ENCODE data around the gene ZNF827. TPM values are rescaled to one million over a fixed set of nuclear protein-coding genes. Genes with fewer than 3 reads are reported as not detected.

ZNF827 gene
- polyA plus RNA-seq, 1 donor from 2014 or later, result 12.1 TPM

DNA sequence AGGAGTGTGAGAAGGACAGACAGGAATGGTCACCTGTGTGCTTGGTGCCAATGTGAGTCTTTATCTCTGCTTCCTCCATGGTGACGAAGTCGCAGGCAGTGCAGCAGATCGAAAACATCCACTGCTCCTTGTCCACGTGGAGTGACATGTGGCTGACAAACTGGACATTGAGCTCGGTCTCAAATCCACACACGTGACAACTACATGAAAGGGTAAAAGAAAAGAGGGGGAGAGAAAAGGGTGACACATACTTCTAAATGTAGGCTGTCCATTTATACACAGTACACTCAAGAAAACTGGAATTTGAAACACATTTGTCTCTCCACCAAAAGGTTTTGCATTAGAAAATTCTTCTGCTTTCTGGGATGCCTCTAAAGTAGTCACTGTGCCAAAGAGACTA is 164.2 kb downstream of the ZNF827 start:
- Histone ChIP-seq H3K9me3 (ENCODE audit: low read length) (no peaks in the 10 kb centered on the region), H3K9ac (ENCODE audit: low read length) (no peak overlapping the region), H3K4me3 (ENCODE audit: low read length) (no peak overlapping the region), H4K20me1 (ENCODE audit: insufficient read depth) (no peaks in the 10 kb centered on the region), H3K79me2 (replicated peaks; ENCODE audit: insufficient read depth, low read length) (no peaks in the 10 kb centered on the region), H2AFZ (ENCODE audit: low read depth, low read length) (no peak overlapping the region), H3K27me3 (ENCODE audit: insufficient read depth, low read depth, low read length) (no peaks in the 10 kb centered on the region), H3K9me2 (ENCODE audit: insufficient read depth, low read length) (no peaks in the 10 kb centered on the region), H3K4me2 (ENCODE audit: low read length) (no peak overlapping the region), H3K27ac (ENCODE audit: low read length) (no peak overlapping the region), H3K36me3 (ENCODE audit: insufficient read depth, low read length) (peaks cover 4% of the 10 kb centered on the region), H3F3A (ENCODE audit: insufficient read depth, low read length, poor library complexity, severe bottlenecking) (no peaks in the 10 kb centered on the region)
- TF ChIP-seq CTCF (IDR thresholded peaks at IDR 0.05; ENCODE audit: poor library complexity, severe bottlenecking) (no peak), TAF1 (IDR thresholded peaks at IDR 0.05; ENCODE audit: low read depth) (no peak), SMC3 (conservative IDR thresholded peaks at IDR 0.05; ENCODE audit: poor library complexity) (no peak), EP300 (conservative IDR thresholded peaks at IDR 0.05; ENCODE audit: poor library complexity, severe bottlenecking) (no peak), MXI1 (conservative IDR thresholded peaks at IDR 0.05; ENCODE audit: poor library complexity, severe bottlenecking) (no peak), POLR2AphosphoS5 (IDR thresholded peaks at IDR 0.05) (no peak), RAD21 (conservative IDR thresholded peaks at IDR 0.05) (no peak), EZH2 (IDR thresholded peaks at IDR 0.05; ENCODE audit: borderline replicate concordance, insufficient read depth, low read length, poor library complexity, severe bottlenecking) (no peak)
- TF ChIP-seq, protein P1, sequence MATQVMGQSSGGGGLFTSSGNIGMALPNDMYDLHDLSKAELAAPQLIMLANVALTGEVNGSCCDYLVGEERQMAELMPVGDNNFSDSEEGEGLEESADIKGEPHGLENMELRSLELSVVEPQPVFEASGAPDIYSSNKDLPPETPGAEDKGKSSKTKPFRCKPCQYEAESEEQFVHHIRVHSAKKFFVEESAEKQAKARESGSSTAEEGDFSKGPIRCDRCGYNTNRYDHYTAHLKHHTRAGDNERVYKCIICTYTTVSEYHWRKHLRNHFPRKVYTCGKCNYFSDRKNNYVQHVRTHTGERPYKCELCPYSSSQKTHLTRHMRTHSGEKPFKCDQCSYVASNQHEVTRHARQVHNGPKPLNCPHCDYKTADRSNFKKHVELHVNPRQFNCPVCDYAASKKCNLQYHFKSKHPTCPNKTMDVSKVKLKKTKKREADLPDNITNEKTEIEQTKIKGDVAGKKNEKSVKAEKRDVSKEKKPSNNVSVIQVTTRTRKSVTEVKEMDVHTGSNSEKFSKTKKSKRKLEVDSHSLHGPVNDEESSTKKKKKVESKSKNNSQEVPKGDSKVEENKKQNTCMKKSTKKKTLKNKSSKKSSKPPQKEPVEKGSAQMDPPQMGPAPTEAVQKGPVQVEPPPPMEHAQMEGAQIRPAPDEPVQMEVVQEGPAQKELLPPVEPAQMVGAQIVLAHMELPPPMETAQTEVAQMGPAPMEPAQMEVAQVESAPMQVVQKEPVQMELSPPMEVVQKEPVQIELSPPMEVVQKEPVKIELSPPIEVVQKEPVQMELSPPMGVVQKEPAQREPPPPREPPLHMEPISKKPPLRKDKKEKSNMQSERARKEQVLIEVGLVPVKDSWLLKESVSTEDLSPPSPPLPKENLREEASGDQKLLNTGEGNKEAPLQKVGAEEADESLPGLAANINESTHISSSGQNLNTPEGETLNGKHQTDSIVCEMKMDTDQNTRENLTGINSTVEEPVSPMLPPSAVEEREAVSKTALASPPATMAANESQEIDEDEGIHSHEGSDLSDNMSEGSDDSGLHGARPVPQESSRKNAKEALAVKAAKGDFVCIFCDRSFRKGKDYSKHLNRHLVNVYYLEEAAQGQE (IDR thresholded peaks at IDR 0.05; ENCODE audit: borderline replicate concordance), result no peak

DNA sequence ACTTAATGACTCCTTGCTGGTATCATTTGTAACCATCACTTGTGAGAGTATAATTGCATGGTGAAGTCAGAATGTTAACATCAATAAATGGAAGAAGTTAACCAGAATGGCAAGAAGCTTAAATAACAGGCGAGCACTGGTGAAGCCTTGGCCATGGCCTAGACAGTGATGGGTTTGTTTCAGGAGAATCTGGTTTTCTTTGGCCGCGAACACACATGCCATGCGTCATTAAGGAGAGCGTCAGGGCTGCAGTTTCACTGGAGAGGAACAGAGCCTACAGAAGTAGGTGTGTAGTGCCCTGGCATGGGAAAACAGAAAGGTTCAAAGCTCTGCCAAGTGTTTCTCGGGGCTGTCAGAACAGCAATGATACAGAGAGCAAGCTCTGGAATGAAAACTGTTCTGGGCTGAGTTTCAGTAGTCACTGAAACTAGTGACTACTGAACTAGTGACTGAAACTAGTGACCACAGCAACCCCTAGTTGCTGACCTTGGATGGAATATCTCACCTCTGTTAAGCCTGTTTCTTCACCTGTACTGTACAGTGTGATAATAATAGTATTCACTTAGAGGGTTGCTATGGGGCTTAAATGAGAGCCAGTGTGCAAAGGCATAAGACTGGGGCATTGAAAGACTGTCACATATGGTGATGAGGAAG is 164.9 kb downstream of the ZNF827 start:
- H3K9me3 ChIP-seq (ENCODE audit: low read length), result no peaks in the 10 kb centered on the region
- no peak overlapping the region for H2AFZ ChIP-seq (ENCODE audit: low read depth, low read length)
- no peaks in the 10 kb centered on the region for H3F3A ChIP-seq (ENCODE audit: insufficient read depth, low read length, poor library complexity, severe bottlenecking)
- H3K27me3 ChIP-seq (ENCODE audit: insufficient read depth, low read depth, low read length), result no peaks in the 10 kb centered on the region
- H3K9ac ChIP-seq (ENCODE audit: low read length), result no peak overlapping the region
- no peaks in the 10 kb centered on the region for H4K20me1 ChIP-seq (ENCODE audit: insufficient read depth)
- TF ChIP-seq EP300 (conservative IDR thresholded peaks at IDR 0.05; ENCODE audit: poor library complexity, severe bottlenecking) (no peak), MXI1 (conservative IDR thresholded peaks at IDR 0.05; ENCODE audit: poor library complexity, severe bottlenecking) (no peak), SMC3 (conservative IDR thresholded peaks at IDR 0.05; ENCODE audit: poor library complexity) (no peak), TAF1 (IDR thresholded peaks at IDR 0.05; ENCODE audit: low read depth) (no peak)
- TF ChIP-seq, protein P1 (IDR thresholded peaks at IDR 0.05; ENCODE audit: borderline replicate concordance), result no peak
- H3K4me2 ChIP-seq (ENCODE audit: low read length), result no peak overlapping the region
- H3K79me2 ChIP-seq (replicated peaks; ENCODE audit: insufficient read depth, low read length), result no peaks in the 10 kb centered on the region
- no peak overlapping the region for H3K4me3 ChIP-seq (ENCODE audit: low read length)
- H3K9me2 ChIP-seq (ENCODE audit: insufficient read depth, low read length), result no peaks in the 10 kb centered on the region
- no peak overlapping the region for H3K27ac ChIP-seq (ENCODE audit: low read length)
- peaks cover 4% of the 10 kb centered on the region for H3K36me3 ChIP-seq (ENCODE audit: insufficient read depth, low read length)

Data from neural cell (in vitro differentiated cells).